Hippocampal formation (tissue), 2 donors: Measurements from ENCODE around the gene SEMA4D.

Experiments
- DNase-seq, 2 donors: peaks; one replicate each; lab custom pipeline; 2025; lab: John Stamatoyannopoulos, UW

The SEMA4D gene

DNA sequence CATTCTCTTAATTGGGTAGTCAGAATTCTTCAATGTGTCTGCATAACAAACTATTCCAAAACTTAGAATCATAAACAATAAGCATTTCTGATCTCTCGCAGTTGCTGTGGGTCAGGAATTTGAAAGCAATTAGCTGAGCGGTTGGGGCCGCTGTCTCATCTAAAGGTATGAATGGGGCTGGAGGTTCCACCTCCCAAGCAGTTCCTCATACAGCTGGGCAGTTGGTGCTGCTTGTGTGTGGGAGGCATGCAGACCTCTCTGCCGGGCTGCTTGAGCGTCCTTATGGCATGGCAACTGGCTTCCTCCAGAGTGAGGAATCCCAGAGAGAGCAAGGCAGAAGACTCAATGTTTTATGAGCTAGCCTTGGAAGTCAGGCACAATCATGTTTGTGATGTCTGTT lies 30.2 kb upstream of the SEMA4D start:
- no peak for DNase-seq

- DNase-seq: peak in 1 of 2 donors; percentile 37
These were observed 29.2 kb upstream of the SEMA4D start for GRCh38 chr9:89527084-89527483.

GRCh38 chr9:89526667-89527066 lies 28.8 kb upstream of the SEMA4D start:
- DNase-seq: no peak

GRCh38 chr9:89525446-89526374 lies 27.8 kb upstream of the SEMA4D start:
- DNase-seq: no peak

DNA sequence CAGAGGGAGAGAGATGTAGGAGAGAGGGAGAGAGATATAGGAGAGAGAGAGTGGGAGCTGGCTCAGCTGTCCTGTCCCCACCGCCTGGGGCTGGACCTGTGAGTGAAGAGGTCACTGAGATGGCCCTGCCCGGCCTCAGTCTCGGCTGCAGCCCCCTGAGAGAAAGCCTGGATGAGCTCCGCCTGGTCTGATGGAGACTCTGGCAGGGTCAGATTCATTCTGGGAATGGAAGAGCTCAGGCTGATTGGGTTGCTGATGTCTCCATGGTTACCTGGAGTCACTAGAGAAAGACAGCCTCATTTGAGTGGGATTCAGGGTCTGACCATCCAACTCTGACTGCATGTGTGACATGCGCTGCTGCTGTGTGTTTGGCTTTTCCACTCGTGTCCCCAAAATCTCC lies 27.1 kb upstream of the SEMA4D start:
- DNase-seq: no peak

DNA sequence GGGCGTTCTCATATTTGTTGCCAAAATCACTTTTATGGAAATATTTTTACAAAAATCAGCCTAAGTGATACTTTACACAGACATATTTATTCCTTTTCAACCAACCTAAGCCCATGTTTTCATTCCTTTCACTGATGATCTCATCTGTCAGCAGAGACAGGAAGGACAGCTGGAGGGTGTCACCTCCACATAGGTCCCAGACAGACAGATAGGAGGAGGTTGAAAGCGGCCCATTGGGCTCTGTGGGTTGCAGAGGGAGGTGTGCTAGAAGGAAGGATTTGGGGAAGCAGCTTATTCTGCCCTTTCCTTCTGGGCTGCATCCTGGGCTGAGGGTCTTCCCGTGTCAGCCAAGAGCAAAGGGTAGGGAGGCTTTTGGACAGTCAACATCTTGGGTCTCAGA lies 26.0 kb upstream of the SEMA4D start:
- no peak for DNase-seq

GRCh38 chr9:89522959-89523285 lies 25.0 kb upstream of the SEMA4D start:
- no peak for DNase-seq

DNA sequence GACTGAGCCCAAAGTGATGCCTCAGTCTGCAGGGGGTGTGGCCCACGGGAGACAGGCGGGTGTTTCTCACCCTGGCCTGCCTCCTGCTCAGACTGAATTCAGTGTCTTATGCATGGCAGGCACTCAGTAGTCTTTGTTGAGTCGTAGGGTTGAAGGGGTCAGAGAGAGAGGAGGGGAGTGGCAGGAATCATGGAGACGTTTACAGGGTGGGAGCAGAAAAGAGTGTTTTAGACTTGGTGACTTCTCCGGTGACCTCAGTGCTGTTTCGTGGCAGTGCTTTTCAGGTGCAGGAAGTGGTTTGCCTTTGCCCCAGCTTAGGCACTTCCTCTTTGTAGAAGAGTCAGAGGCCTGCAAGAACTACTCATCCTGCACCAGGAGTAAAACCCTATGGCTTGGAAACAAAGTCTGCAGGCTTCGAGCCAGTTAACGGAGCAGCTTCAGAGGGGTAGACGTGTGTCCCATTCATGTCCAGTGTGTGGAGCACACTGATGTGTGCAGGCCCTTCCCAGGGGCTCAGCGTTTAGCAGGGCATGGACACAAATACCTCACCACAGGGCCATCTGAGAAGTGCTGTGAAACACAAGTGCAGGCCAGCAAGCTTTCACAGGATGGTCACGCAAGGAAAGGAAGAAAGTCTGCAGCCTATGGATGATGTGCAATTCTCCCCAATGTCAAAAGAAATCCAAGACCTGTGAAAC lies 24.5 kb upstream of the SEMA4D start:
- no peak for DNase-seq

DNA sequence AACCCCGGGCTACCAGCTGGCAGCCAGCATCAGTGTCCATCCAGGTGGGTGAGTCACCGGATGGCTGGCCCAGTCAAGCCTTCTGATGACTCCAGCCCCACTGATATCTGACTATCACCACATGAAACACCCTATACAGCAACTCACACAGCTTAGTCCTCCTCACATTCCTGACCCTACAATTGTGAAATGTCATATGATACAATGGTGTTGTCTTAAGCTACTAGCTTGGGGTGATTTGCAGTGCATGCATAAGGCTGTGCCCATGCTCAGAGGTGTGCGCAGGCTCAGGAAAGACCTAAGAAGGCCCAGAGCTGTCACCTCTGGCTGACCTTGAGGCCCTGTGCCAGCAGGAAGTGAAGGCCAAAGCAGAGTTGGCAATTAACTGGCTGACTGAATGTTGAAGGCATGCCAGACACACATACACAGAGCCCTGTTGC lies 21.5 kb upstream of the SEMA4D start:
- no peak for DNase-seq

GRCh38 chr9:89518466-89519365 lies 20.8 kb upstream of the SEMA4D start:
- DNase-seq: no peak

DNA sequence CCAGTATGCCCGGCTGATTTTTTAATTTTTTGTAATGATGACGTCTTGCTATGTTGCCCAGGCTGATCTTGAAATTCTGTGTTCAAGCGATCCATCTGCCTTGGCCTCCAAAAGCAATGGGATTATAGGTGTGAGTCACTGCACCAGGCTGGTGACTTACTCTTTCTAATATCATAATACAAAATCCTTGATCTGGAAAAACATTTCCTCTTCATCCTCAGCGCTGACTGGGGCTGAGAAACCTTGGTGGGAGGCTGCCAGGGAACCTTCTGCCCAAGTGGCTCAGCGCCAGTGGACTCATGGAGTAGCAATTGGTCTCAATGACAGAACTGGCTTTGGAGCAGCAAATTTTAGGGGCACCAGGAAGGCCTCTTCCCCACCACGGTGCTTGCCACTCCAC lies 17.5 kb upstream of the SEMA4D start:
- no peak for DNase-seq

- DNase-seq: no peak
These were observed 17.0 kb upstream of the SEMA4D start for GRCh38 chr9:89514956-89515355.

DNA sequence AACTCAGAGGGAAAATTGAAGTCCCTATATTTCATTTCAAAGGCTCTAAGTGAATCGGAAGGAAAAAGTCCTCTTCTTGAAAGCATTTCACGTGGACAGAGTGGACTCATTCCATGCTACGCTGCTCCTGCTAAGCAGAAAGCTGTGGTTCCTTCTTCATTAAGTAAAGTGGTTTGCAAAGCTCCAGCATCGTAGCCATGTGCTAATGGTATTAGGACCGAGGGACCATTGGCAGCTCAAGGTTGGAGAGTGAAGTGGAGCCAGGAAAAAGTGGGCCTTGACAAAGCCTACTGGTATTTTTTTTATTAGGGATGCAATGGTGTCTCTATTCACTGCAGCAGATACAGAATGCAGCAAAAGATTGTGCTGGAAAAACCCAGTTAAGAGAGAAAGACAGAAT lies 16.4 kb upstream of the SEMA4D start:
- no peak for DNase-seq

GRCh38 chr9:89513837-89514236 lies 15.9 kb upstream of the SEMA4D start:
- DNase-seq: no peak

- DNase-seq: no peak
These were observed 14.5 kb upstream of the SEMA4D start for GRCh38 chr9:89512382-89512781.

GRCh38 chr9:89508951-89509615 lies 11.2 kb upstream of the SEMA4D start:
- DNase-seq: no peak

DNA sequence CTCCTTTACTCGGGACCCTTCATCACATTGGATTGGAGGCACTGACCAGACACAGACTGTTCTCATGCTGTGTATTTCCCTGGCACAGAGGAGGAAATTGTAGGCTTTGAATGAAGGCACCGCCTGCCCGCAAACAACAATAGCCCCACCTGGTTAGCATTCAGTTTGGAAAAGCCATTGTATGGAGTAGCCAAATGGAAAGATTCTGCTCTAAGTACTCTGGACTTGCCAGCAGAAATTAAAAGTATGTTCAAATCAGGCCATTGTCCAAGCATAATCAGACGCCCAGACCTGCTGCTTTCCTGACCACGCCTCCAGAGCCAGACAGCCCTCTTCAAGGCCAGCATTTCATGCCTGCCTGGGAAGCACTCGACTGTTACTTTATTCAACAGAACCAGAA lies 8.0 kb upstream of the SEMA4D start:
- DNase-seq: no peak

GRCh38 chr9:89505048-89505447 lies 7.1 kb upstream of the SEMA4D start:
- DNase-seq: no peak

GRCh38 chr9:89502671-89503070 lies 4.8 kb upstream of the SEMA4D start:
- DNase-seq: no peak

GRCh38 chr9:89502038-89502601 lies 4.2 kb upstream of the SEMA4D start:
- DNase-seq: no peak

- DNase-seq: no peak
These were observed 3.5 kb upstream of the SEMA4D start for GRCh38 chr9:89501311-89501898.
